Measurements from ENCODE around the gene GPR17.

DNA sequence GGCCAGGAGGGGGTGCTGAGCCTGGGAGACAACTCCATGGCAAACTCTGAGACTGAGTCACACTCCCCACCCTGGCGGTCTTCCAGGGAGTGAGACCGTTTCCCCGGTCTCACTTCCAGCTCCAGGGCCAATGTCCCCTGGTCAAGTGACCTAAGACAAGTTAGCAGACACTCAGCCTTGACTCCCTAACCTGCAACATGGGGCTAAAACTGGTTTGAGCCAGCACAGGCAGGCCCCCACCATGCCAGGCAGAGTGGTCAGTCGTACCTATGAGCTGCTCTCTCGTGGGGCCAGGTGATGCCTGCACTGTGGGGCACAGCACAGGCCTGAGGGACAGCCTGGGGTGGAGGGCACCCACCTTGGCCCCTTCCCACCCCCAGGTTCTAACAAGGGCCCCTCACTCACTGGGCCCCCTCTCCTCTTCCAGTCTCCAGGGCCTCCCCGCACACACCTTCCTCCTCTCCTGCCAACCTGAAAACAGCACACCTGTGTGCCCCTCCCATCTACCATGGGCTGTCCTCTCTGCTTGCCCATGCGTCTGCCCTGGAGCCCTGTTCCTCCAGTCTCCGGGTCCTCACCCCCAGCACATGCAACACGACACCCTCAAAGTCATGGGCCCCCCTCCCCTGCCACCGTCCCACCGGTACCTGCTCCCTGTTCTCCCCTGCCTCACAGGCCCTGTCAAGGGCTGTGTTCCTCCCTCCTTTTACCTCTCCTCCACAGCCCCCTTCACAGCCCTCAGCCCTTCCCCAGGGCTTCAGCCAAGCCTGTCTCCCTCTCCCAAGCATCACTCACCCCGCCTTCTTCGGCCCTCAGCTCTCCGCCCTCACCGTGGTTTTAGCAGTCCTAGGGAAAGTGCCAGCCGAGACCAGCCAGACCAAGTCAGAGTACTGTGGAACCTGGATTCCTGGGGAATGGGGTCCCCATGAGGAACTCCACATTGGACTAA is 1.6 kb downstream of the GPR17 start:
- TF ChIP-seq, protein P1, sequence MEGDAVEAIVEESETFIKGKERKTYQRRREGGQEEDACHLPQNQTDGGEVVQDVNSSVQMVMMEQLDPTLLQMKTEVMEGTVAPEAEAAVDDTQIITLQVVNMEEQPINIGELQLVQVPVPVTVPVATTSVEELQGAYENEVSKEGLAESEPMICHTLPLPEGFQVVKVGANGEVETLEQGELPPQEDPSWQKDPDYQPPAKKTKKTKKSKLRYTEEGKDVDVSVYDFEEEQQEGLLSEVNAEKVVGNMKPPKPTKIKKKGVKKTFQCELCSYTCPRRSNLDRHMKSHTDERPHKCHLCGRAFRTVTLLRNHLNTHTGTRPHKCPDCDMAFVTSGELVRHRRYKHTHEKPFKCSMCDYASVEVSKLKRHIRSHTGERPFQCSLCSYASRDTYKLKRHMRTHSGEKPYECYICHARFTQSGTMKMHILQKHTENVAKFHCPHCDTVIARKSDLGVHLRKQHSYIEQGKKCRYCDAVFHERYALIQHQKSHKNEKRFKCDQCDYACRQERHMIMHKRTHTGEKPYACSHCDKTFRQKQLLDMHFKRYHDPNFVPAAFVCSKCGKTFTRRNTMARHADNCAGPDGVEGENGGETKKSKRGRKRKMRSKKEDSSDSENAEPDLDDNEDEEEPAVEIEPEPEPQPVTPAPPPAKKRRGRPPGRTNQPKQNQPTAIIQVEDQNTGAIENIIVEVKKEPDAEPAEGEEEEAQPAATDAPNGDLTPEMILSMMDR (IDR thresholded peaks at IDR 0.05 in 4 of 5, conservative IDR thresholded peaks at IDR 0.05 in 1 of 5): no peak
- TF ChIP-seq POLR2A (IDR thresholded peaks at IDR 0.05): no peak
